A549 (cell line): ENCODE measurements around the gene ANKRD10. TPM values are rescaled to one million over a fixed set of nuclear protein-coding genes. Genes with fewer than 3 reads are reported as not detected.

ENCODE experiments used
- ATAC-seq, 2 experiments: fragments of 200-7000 bp in 1 of 2; fragments of >200 bp in 1 of 2; cut with Nextera tagmentation in 1 of 2; cut with Tn5 transposase in 1 of 2; 3 replicates each; pipeline versions ENCODE4 v1.8.0 to v1.9.1; 2018 to 2020; ENCODE audit warnings: mild to moderate bottlenecking in 1 of 2, moderate library complexity in 1 of 2
- CTCF ChIA-PET: fragments of 300-600 bp; sonication (Branson Sonifier 250); formaldehyde crosslinking; extraction: SDS; loops from one replicate; lab custom pipeline; 2021; ENCODE audit warnings: antibody characterized with exemption, inconsistent platforms; lab: Yijun Ruan, JAX
- POLR2A ChIA-PET: fragments of 350-600 bp; formaldehyde crosslinking; extraction: SDS; loops from one replicate; lab custom pipeline; 2021; ENCODE audit warnings: antibody characterized with exemption, inconsistent platforms; lab: Yijun Ruan, JAX
- DNase-seq, 2 experiments: peaks; one replicate each; pipeline versions ENCODE4 v3.0.0 to v3.0.0-alpha.2; 2011 to 2016; ENCODE audit warnings: low read depth in 1 of 2, low spot score in 1 of 2
- FAIRE-seq: peaks from 2 replicates; lab custom pipeline; 2011; peaks lifted over from hg19 to GRCh38; lab: Jason Lieb, UNC
- H3K27ac ChIP-seq, 2 experiments: fragments of >200 bp; sonication (Bioruptor Twin); formaldehyde crosslinking; 3 replicates each; pipeline ENCODE4 v1.5.1; 2016 to 2017
- H3K4me1 ChIP-seq: fragments of >200 bp; sonication (Bioruptor Twin); formaldehyde crosslinking; 3 replicates; pipeline ENCODE4 v1.6.1; 2016
- H3K4me2 ChIP-seq: fragments of >200 bp; sonication (Bioruptor Twin); formaldehyde crosslinking; 3 replicates; pipeline ENCODE4 v1.6.1; 2016
- H3K4me3 ChIP-seq: fragments of >200 bp; sonication (Bioruptor Twin); formaldehyde crosslinking; 3 replicates; pipeline ENCODE4 v1.5.1; 2016
- H3K9me3 ChIP-seq: fragments of >200 bp; sonication (Bioruptor Twin); formaldehyde crosslinking; 3 replicates; pipeline ENCODE4 v1.6.1; 2016
- BCL3 ChIP-seq: fragments of >200 bp; sonication (Bioruptor Twin); formaldehyde crosslinking; IDR thresholded peaks from 3 replicates; pipeline ENCODE4 v1.6.1; 2016
- BHLHE40 ChIP-seq: IDR thresholded peaks from 2 replicates; pipeline ENCODE4 v1.6.1; 2012; ENCODE audit warnings: low read depth, low read length, inconsistent platforms
- CBX2 ChIP-seq: fragments of 200-600 bp; sonication (generic); IDR thresholded peaks from 2 replicates; pipeline ENCODE4 v1.6.1; 2016; ENCODE audit warnings: low read depth, mild to moderate bottlenecking, borderline replicate concordance
- CBX8 ChIP-seq: fragments of 200-600 bp; sonication (generic); IDR thresholded peaks from 2 replicates; pipeline ENCODE4 v1.6.1; 2016
- CEBPB ChIP-seq, 2 experiments: fragments of >200 bp in 1 of 2; sonication (Bioruptor Twin) in 1 of 2; formaldehyde crosslinking in 1 of 2; IDR thresholded peaks; 2 replicates each; pipeline ENCODE4 v1.6.1; 2012 to 2016
- CHD4 ChIP-seq: fragments of 200-600 bp; sonication (generic); IDR thresholded peaks from 2 replicates; pipeline ENCODE4 v1.6.1; 2016; ENCODE audit warnings: antibody characterized with exemption, mild to moderate bottlenecking, borderline replicate concordance
- EHF ChIP-seq: fragments of 250-450 bp; sonication (Bioruptor Pico); IDR thresholded peaks from 2 replicates; pipeline ENCODE4 v1.5.0; 2020; ENCODE audit warnings: mild to moderate bottlenecking
- HES2 ChIP-seq: fragments of >200 bp; sonication (Bioruptor Twin); formaldehyde crosslinking; IDR thresholded peaks from 2 replicates; pipeline ENCODE4 v1.6.1; 2016
- HEYL ChIP-seq: fragments of 250-450 bp; sonication (Bioruptor Pico); IDR thresholded peaks from 2 replicates; pipeline ENCODE4 v1.8.0; 2021; ENCODE audit warnings: mild to moderate bottlenecking, moderate library complexity
- HOXB13 ChIP-seq: fragments of 250-450 bp; sonication (Bioruptor Pico); IDR thresholded peaks from 2 replicates; pipeline ENCODE4 v1.5.0; 2020; ENCODE audit warnings: low read depth, mild to moderate bottlenecking, moderate library complexity
- HOXB5 ChIP-seq: fragments of 250-450 bp; sonication (Bioruptor Pico); IDR thresholded peaks from 2 replicates; pipeline ENCODE4 v1.5.0; 2020; ENCODE audit warnings: mild to moderate bottlenecking, moderate library complexity
- JUN ChIP-seq, 2 experiments: fragments of >200 bp; sonication (Bioruptor Twin); formaldehyde crosslinking; IDR thresholded peaks; 2 replicates in 1 of 2; 3 replicates in 1 of 2; pipeline ENCODE4 v1.6.1; 2016 to 2017
- KDM1A ChIP-seq: fragments of 200-600 bp; sonication (generic); IDR thresholded peaks from 2 replicates; pipeline ENCODE4 v1.6.1; 2016; ENCODE audit warnings: low read depth, mild to moderate bottlenecking
- MAX ChIP-seq: IDR thresholded peaks from 2 replicates; pipeline ENCODE4 v1.6.1; 2012
- MAZ ChIP-seq: fragments of 150-350 bp; IDR thresholded peaks from 2 replicates; pipeline ENCODE4 v1.6.1; 2014; ENCODE audit warnings: antibody characterized with exemption, low read depth, low read length, borderline replicate concordance
- MYC ChIP-seq: IDR thresholded peaks from 2 replicates; pipeline ENCODE4 v1.6.1; 2012; ENCODE audit warnings: mild to moderate bottlenecking, inconsistent platforms, low read length, improper control_type of control experiment, borderline replicate concordance
- PBX3 ChIP-seq: IDR thresholded peaks from 2 replicates; pipeline ENCODE4 v1.6.1; 2012
- POLR2AphosphoS2 ChIP-seq: conservative IDR thresholded peaks from 2 replicates; pipeline ENCODE4 v1.6.1; 2012; ENCODE audit warnings: low read length, improper control_type of control experiment, inconsistent platforms
- RAD21 ChIP-seq, 2 experiments: fragments of >200 bp in 1 of 2; sonication (Bioruptor Twin) in 1 of 2; formaldehyde crosslinking in 1 of 2; IDR thresholded peaks in 1 of 2; conservative IDR thresholded peaks in 1 of 2; 2 replicates in 1 of 2; 3 replicates in 1 of 2; pipeline ENCODE4 v1.6.1; 2012 to 2018; ENCODE audit warnings: inconsistent platforms in 1 of 2
- RARB ChIP-seq: fragments of 250-450 bp; sonication (Bioruptor Pico); IDR thresholded peaks from 2 replicates; pipeline ENCODE4 v1.8.0; 2021; ENCODE audit warnings: mild to moderate bottlenecking, moderate library complexity
- SMC3 ChIP-seq: fragments of >200 bp; sonication (Bioruptor Twin); formaldehyde crosslinking; IDR thresholded peaks from 3 replicates; pipeline ENCODE4 v1.6.1; 2018; ENCODE audit warnings: inconsistent platforms
- SREBF2 ChIP-seq: fragments of 450-650 bp; IDR thresholded peaks from 2 replicates; pipeline ENCODE4 v1.6.1; 2014; ENCODE audit warnings: mild to moderate bottlenecking, moderate library complexity
- TP53 ChIP-seq: fragments of 250-450 bp; sonication (Bioruptor Pico); IDR thresholded peaks from 2 replicates; pipeline ENCODE4 v1.5.0; 2021; ENCODE audit warnings: mild to moderate bottlenecking, moderate library complexity
- USF2 ChIP-seq: fragments of 450-650 bp; IDR thresholded peaks from 2 replicates; pipeline ENCODE4 v1.6.1; 2014; ENCODE audit warnings: antibody characterized with exemption
- ZSCAN20 ChIP-seq: fragments of 250-450 bp; sonication (Bioruptor Pico); IDR thresholded peaks from 2 replicates; pipeline ENCODE4 v1.8.0; 2022; ENCODE audit warnings: mild to moderate bottlenecking, moderate library complexity
- WGBS: methylation state at CpG from one replicate; pipeline ENCODE4 v1.1.6; 2017; ENCODE audit errors: missing lambda C conversion rate; 5-methylcytosine and 5-hydroxymethylcytosine counted together
- polyA plus RNA-seq, 4 experiments: library from polyadenylated mRNA; depleted of rRNA in 3 of 4; stranded (reverse); fragments of >200 nt; fragmentation: RNase III in 1 of 4; extraction: RNeasy Plus Mini Kit Qiagen cat#74134 plus additional on column Dnase treatment in 1 of 4; gene quantifications; 2 replicates in 3 of 4; 3 replicates in 1 of 4; pipeline ENCODE4 v1.2.3, GENCODE V29; 2011 to 2017

The ANKRD10 gene
- polyA plus RNA-seq, 2 of the 4 experiments (the other 2 are of a cell fraction): 32.1 to 66.0 TPM

GRCh38 chr13:110893571-110893970 lies 21.3 kb downstream of the ANKRD10 start:
- no peaks in the 10 kb centered on the region for H3K9me3 ChIP-seq
- no peak for DNase-seq
- CTCF ChIA-PET: interaction anchor here (1.4 to 1.7 kb wide), 2 partner anchors 11 to 22 kb away, joined by 4 to 5 read pairs; no protein-coding TSS in a partner anchor
- no peak overlapping the region for H3K27ac ChIP-seq
- ATAC-seq: no peak
- no peak for FAIRE-seq
- TF ChIP-seq USF2 (no peak), HES2 (no peak), CBX8 (no peak), JUN (IDR thresholded peaks at IDR 0.05) (no peak), CEBPB (IDR thresholded peaks at IDR 0.05) (no peak), TP53 (no peak), CBX2 (no peak), HEYL (CRISPR knock-in tag) (no peak), RARB (CRISPR knock-in tag) (no peak)
- 91% methylated on average over 2 of the region's 2 CpGs for WGBS
- POLR2A ChIA-PET: no interaction called here
- no peaks in the 10 kb centered on the region for H3K4me1 ChIP-seq
- no peak overlapping the region for H3K4me3 ChIP-seq
- H3K4me2 ChIP-seq: no peak overlapping the region

GRCh38 chr13:110890279-110891165 lies 24.3 kb downstream of the ANKRD10 start:
- FAIRE-seq: no peak
- no peak overlapping the region for H3K4me2 ChIP-seq
- WGBS: 83% methylated on average over 8 of the region's 8 CpGs
- POLR2A ChIA-PET: no interaction called here
- ATAC-seq: no peak
- no peak for DNase-seq
- TF ChIP-seq POLR2AphosphoS2 (peak; percentile 63; the same call in 1 of the 2 replicates), USF2 (no peak), SREBF2 (no peak), HES2 (no peak)
- H3K4me3 ChIP-seq: no peak overlapping the region
- H3K27ac ChIP-seq: no peak overlapping the region
- no peaks in the 10 kb centered on the region for H3K4me1 ChIP-seq
- CTCF ChIA-PET: no interaction called here
- no peaks in the 10 kb centered on the region for H3K9me3 ChIP-seq

- Histone ChIP-seq H3K4me2 (no peak overlapping the region), H3K9me3 (no peaks in the 10 kb centered on the region), H3K4me1 (no peaks in the 10 kb centered on the region), H3K4me3 (no peak overlapping the region), H3K27ac (no peak overlapping the region)
- 93% methylated on average over 3 of the region's 3 CpGs for WGBS
- POLR2A ChIA-PET: no interaction called here
- FAIRE-seq: no peak
- ATAC-seq: no peak
- DNase-seq: no peak
- TF ChIP-seq BCL3 (no peak), MAX (no peak), BHLHE40 (no peak), KDM1A (no peak), RAD21 (conservative IDR thresholded peaks at IDR 0.05 in 1 of 2, IDR thresholded peaks at IDR 0.05 in 1 of 2) (no peak), PBX3 (no peak), CHD4 (no peak), HOXB13 (no peak), SMC3 (no peak), ZSCAN20 (no peak), MYC (no peak), EHF (no peak), MAZ (no peak), USF2 (no peak), HEYL (CRISPR knock-in tag) (no peak), HOXB5 (CRISPR knock-in tag) (no peak), SREBF2 (no peak)
- CTCF ChIA-PET: no interaction called here
Measured at GRCh38 chr13:110888390-110888789, 26.5 kb downstream of the ANKRD10 start.
